ENCODE results near the gene RPP25. TPM values are rescaled to one million over a fixed set of nuclear protein-coding genes. Genes with fewer than 3 reads are reported as not detected.

The RPP25 gene
- total RNA-seq (2014; rRNA removed; shearing (Covaris generic)): 28.8 and 31.8 TPM in 2 replicates

GRCh38 chr15:74956648-74957475 lies at the start of gene RPP25:
TSS of gene RPP25 (minus strand) at chr15:74956772. CDS start at chr15:74956583, 189 bp downstream.
- in situ Hi-C loops (cut with HindIII; ENCODE audit: low sequenced_read_pairs): no loop called here
- peak; percentile 57 for DNase-seq (ENCODE audit: low spot score)

GRCh38 chr15:75002398-75002797 lies 45.8 kb upstream of the RPP25 start:
- in situ Hi-C loops (cut with HindIII; ENCODE audit: low sequenced_read_pairs): no loop called here
- DNase-seq (ENCODE audit: low spot score): no peak

- no peak for DNase-seq (ENCODE audit: low spot score)
- in situ Hi-C loops (cut with HindIII; ENCODE audit: low sequenced_read_pairs): no loop called here
Measured at GRCh38 chr15:75001310-75001709, 44.7 kb upstream of the RPP25 start.

- in situ Hi-C loops (cut with HindIII; ENCODE audit: low sequenced_read_pairs): no loop called here
- DNase-seq (ENCODE audit: low spot score): no peak
Measured at GRCh38 chr15:74997543-74997942, 41.0 kb upstream of the RPP25 start.

- no peak for DNase-seq (ENCODE audit: low spot score)
- in situ Hi-C loops (cut with HindIII; ENCODE audit: low sequenced_read_pairs): no loop called here
Measured at GRCh38 chr15:74997141-74997540, 40.6 kb upstream of the RPP25 start.

- in situ Hi-C loops (cut with HindIII; ENCODE audit: low sequenced_read_pairs): no loop called here
- peak; percentile 84 for DNase-seq (ENCODE audit: low spot score)
Measured at GRCh38 chr15:74995779-74996765, 39.5 kb upstream of the RPP25 start.

GRCh38 chr15:74995182-74995778 lies 38.7 kb upstream of the RPP25 start, which contains the start of gene SCAMP5:
TSS of gene SCAMP5 (plus strand) at chr15:74995563. CDS start at chr15:75011840, 16,277 bp downstream.
- DNase-seq (ENCODE audit: low spot score): peak; percentile 98
- in situ Hi-C loops (cut with HindIII; ENCODE audit: low sequenced_read_pairs): no loop called here

- in situ Hi-C loops (cut with HindIII; ENCODE audit: low sequenced_read_pairs): no loop called here
- DNase-seq (ENCODE audit: low spot score): no peak
Measured at GRCh38 chr15:74994685-74995084, 38.1 kb upstream of the RPP25 start.

GRCh38 chr15:74994236-74994635 lies 37.7 kb upstream of the RPP25 start:
- in situ Hi-C loops (cut with HindIII; ENCODE audit: low sequenced_read_pairs): no loop called here
- DNase-seq (ENCODE audit: low spot score): no peak

- DNase-seq (ENCODE audit: low spot score): no peak
- in situ Hi-C loops (cut with HindIII; ENCODE audit: low sequenced_read_pairs): no loop called here
Measured at GRCh38 chr15:74992619-74993018, 36.0 kb upstream of the RPP25 start.

- no peak for DNase-seq (ENCODE audit: low spot score)
- in situ Hi-C loops (cut with HindIII; ENCODE audit: low sequenced_read_pairs): no loop called here
Measured at GRCh38 chr15:74989527-74989926, 33.0 kb upstream of the RPP25 start.

- DNase-seq (ENCODE audit: low spot score): no peak
- in situ Hi-C loops (cut with HindIII; ENCODE audit: low sequenced_read_pairs): no loop called here
Measured at GRCh38 chr15:74988007-74988800, 31.6 kb upstream of the RPP25 start.

GRCh38 chr15:74983725-74984231 lies 27.2 kb upstream of the RPP25 start:
- in situ Hi-C loops (cut with HindIII; ENCODE audit: low sequenced_read_pairs): no loop called here
- DNase-seq (ENCODE audit: low spot score): no peak

GRCh38 chr15:74982183-74982582 lies 25.6 kb upstream of the RPP25 start:
- in situ Hi-C loops (cut with HindIII; ENCODE audit: low sequenced_read_pairs): no loop called here
- DNase-seq (ENCODE audit: low spot score): no peak

- in situ Hi-C loops (cut with HindIII; ENCODE audit: low sequenced_read_pairs): no loop called here
- no peak for DNase-seq (ENCODE audit: low spot score)
Measured at GRCh38 chr15:74978503-74978902, 21.9 kb upstream of the RPP25 start.

GRCh38 chr15:74978077-74978476 lies 21.5 kb upstream of the RPP25 start:
- DNase-seq (ENCODE audit: low spot score): no peak
- in situ Hi-C loops (cut with HindIII; ENCODE audit: low sequenced_read_pairs): no loop called here

GRCh38 chr15:74977599-74977998 lies 21.0 kb upstream of the RPP25 start:
- in situ Hi-C loops (cut with HindIII; ENCODE audit: low sequenced_read_pairs): no loop called here
- no peak for DNase-seq (ENCODE audit: low spot score)

GRCh38 chr15:74976159-74976558 lies 19.6 kb upstream of the RPP25 start:
- in situ Hi-C loops (cut with HindIII; ENCODE audit: low sequenced_read_pairs): no loop called here
- no peak for DNase-seq (ENCODE audit: low spot score)

GRCh38 chr15:74967670-74968069 lies 11.1 kb upstream of the RPP25 start:
- no peak for DNase-seq (ENCODE audit: low spot score)
- in situ Hi-C loops (cut with HindIII; ENCODE audit: low sequenced_read_pairs): no loop called here

Data from G401 (cell line).